ENCODE data around the gene PTPRK.
A peak's percentile ranks its signal among the peaks of the same experiment; 100 is the strongest.

PTPRK gene

DNA sequence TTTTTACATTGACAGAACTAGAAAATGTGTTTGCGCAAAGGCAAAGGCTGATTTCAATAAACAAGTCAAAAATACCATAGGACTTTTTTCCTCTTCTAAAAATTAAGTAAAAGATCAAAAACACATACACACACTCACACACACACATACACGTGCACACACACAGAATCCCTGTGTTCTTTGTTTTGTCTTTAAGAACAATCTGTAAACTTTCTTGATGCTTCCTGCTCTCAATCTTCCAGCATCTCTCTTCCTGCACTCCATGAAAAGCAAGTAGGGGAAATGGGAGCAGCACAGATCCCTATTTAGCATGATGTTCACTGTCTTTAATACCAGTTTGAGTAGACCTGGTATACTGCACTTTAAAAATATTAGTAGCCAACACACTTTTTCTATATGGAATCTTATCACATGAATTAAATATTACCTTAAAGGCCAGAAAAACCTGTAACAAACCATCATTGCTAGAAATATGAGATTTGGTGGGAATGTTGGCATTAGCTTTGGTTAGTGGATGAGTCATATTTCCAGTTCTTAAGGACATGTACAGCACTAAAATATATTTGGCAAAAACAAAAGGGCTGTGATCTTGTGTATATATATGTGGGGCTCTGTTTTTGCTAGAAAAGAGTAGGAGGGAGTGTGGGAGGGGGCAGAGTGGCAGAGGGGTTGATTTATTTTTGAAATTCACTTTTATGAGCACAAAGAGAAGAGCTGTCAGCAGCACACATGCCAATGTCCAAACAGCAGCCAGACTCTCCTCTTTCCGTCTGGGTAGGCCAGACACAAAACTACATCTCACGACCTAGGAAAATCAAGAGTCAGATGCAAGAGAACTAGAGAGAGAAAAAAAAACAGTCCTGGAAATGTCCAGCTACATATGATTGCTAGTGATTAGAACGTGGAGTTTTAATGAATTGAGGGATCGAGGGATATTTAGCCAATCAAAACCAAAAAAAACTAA, 4.6 kb downstream of the PTPRK start:
- Histone ChIP-seq H3K36me3 (ENCODE audit: insufficient read depth, low read length) (no peaks in the 10 kb centered on the region), H3K27me3 (ENCODE audit: insufficient read depth, low read length) (no peaks in the 10 kb centered on the region), H3K9ac (ENCODE audit: low read depth, low read length) (no peak overlapping the region), H3K9me3 (ENCODE audit: insufficient read depth, low read depth, low read length) (no peaks in the 10 kb centered on the region), H3K4me3 (ENCODE audit: low read length) (no peak overlapping the region), H3K4me1 (ENCODE audit: insufficient read depth, low read length) (peaks cover 19% of the 10 kb centered on the region), H3K27ac (ENCODE audit: low read depth, low read length) (no peak overlapping the region)
- 99% methylated on average over 5 of the region's 6 CpGs for WGBS

DNA sequence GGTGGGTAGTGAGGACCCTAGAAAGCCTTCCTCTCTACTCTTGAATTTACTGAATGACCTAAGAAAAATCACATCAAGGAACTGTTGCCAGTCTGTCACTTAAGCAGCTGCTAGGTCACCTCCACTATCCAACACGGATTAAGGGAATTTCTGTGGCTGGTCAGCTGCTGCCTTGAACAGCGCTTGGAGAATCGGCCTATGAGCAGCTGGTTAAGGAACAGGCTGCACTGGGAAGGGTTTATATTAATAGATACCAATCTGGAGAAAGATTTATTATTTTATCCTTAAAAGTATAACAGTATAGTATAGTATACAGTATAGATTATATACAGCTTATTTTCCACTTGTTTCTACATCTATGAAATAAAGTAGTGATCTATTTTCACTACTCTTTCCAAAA, 6.5 kb downstream of the PTPRK start:
- Histone ChIP-seq H3K4me3 (ENCODE audit: low read length) (no peak overlapping the region), H3K9ac (ENCODE audit: low read depth, low read length) (no peak overlapping the region), H3K4me1 (ENCODE audit: insufficient read depth, low read length) (peaks cover 19% of the 10 kb centered on the region), H3K36me3 (ENCODE audit: insufficient read depth, low read length) (no peaks in the 10 kb centered on the region), H3K27ac (ENCODE audit: low read depth, low read length) (no peak overlapping the region), H3K9me3 (ENCODE audit: insufficient read depth, low read depth, low read length) (no peaks in the 10 kb centered on the region), H3K27me3 (ENCODE audit: insufficient read depth, low read length) (no peaks in the 10 kb centered on the region)
- 88% methylated on average over 3 of the region's 3 CpGs for WGBS

DNA sequence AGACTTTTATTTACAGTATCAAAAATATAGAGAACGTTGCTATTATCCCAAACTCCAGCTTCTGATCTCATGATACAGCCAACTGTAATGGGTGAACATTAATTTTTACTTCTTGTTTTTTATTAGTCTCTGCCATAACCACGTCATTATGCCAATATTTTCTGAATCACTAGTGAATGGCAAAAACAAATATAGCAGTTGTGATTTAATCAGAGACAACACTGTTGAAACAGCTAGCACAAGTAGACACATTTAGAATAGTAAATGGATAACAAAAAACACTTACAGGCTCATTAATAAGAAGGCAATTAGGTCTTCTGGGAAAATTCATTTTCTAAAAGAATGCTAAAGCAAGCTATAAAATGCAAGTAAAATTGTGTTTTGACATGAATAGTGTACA, 8.1 kb downstream of the PTPRK start:
- Histone ChIP-seq H3K27ac (ENCODE audit: low read depth, low read length) (no peak overlapping the region), H3K4me1 (ENCODE audit: insufficient read depth, low read length) (peaks cover 19% of the 10 kb centered on the region), H3K27me3 (ENCODE audit: insufficient read depth, low read length) (no peaks in the 10 kb centered on the region), H3K36me3 (ENCODE audit: insufficient read depth, low read length) (no peaks in the 10 kb centered on the region), H3K9me3 (ENCODE audit: insufficient read depth, low read depth, low read length) (no peaks in the 10 kb centered on the region), H3K4me3 (ENCODE audit: low read length) (no peak overlapping the region), H3K9ac (ENCODE audit: low read depth, low read length) (no peak overlapping the region)
- 100% methylated on average over 1 of the region's 2 CpGs for WGBS

DNA sequence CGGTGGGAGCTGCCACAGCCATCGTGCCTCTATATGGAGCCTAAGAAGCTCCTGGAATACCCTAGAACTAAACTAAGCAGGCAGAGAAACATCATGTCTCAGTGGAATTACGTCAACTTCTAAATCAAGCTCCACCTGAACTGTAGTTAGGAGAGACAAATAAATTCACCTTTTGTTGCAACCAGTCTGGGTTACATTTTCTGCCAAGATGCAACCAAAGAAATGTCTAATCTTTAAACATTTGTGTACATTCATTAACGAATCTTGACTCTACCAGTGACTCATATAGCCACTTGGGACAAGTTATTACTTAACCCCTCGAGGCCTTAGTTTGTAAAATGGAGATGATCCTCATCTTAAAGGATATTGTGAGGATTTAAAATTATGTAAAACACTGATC, 8.9 kb downstream of the PTPRK start:
- Histone ChIP-seq H3K27ac (ENCODE audit: low read depth, low read length) (no peak overlapping the region), H3K4me1 (ENCODE audit: insufficient read depth, low read length) (peaks cover 15% of the 10 kb centered on the region), H3K4me3 (ENCODE audit: low read length) (no peak overlapping the region), H3K27me3 (ENCODE audit: insufficient read depth, low read length) (no peaks in the 10 kb centered on the region), H3K36me3 (ENCODE audit: insufficient read depth, low read length) (no peaks in the 10 kb centered on the region), H3K9me3 (ENCODE audit: insufficient read depth, low read depth, low read length) (no peaks in the 10 kb centered on the region), H3K9ac (ENCODE audit: low read depth, low read length) (no peak overlapping the region)
- 89% methylated on average over 5 of the region's 5 CpGs for whole genome bisulfite sequencing

DNA sequence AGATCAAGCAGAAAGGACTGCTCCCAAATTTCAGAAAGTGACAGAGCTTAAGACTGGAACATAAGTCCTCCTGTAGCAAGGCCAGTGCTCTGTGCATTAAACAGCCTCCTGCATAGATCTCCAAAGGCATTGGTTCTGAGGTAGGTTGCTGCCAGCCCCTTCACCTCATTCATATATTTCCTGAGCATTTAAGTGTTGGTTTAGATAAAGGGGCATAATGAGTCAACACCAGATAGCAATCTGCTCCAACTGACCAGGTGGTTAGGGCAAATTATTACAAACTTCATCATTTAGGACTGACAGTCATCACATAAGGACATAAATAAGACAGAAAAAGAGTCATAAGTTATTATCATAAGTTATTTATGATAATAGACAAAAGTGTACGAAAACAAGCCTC, 10.7 kb downstream of the PTPRK start:
- WGBS: no CpG with 5 or more reads among the region's 1 CpG
- H3K9me3 ChIP-seq (ENCODE audit: insufficient read depth, low read depth, low read length): no peaks in the 10 kb centered on the region
- H3K4me3 ChIP-seq (ENCODE audit: low read length): no peak overlapping the region
- H3K27ac ChIP-seq (ENCODE audit: low read depth, low read length): no peak overlapping the region
- no peak overlapping the region for H3K9ac ChIP-seq (ENCODE audit: low read depth, low read length)
- no peaks in the 10 kb centered on the region for H3K27me3 ChIP-seq (ENCODE audit: insufficient read depth, low read length)
- H3K4me1 ChIP-seq (ENCODE audit: insufficient read depth, low read length): peaks cover 23% of the 10 kb centered on the region
- no peaks in the 10 kb centered on the region for H3K36me3 ChIP-seq (ENCODE audit: insufficient read depth, low read length)

DNA sequence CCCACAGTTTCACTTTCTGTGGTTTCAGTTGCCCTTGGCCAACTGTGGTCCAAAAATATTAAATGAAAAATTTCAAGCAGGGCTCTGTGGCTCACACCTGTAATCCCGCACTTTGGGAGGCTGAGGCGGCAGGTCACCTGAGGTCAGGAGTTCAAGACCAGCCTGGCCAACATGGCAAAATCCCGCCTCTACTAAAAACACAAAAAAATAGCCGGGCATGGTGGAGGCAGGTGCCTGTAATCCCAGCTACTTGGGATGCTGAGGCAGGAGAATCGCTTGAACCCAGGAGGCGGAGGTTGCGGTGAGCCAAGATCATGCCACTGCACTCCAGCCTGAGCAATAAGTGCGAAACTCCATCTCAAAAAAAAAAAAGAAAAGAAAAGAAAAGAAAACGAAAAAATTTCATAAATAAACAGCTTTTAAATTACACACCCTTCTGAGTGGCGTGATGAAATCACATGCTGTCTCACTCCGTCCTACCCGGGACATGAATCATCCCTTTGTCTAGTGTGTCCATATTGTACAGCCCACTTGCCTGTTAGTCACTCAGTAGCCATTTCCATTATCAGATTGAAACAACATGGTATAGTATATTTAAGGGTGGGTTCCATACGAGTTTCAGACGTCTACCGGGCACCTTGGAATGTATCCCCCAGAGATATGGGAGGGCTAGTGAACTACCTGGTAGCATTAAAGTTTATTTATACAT, 11.7 kb downstream of the PTPRK start:
- peaks cover 25% of the 10 kb centered on the region for H3K4me1 ChIP-seq (ENCODE audit: insufficient read depth, low read length)
- no peaks in the 10 kb centered on the region for H3K36me3 ChIP-seq (ENCODE audit: insufficient read depth, low read length)
- H3K9ac ChIP-seq (ENCODE audit: low read depth, low read length): no peak overlapping the region
- H3K27me3 ChIP-seq (ENCODE audit: insufficient read depth, low read length): no peaks in the 10 kb centered on the region
- no peaks in the 10 kb centered on the region for H3K9me3 ChIP-seq (ENCODE audit: insufficient read depth, low read depth, low read length)
- no peak overlapping the region for H3K27ac ChIP-seq (ENCODE audit: low read depth, low read length)
- no peak overlapping the region for H3K4me3 ChIP-seq (ENCODE audit: low read length)
- WGBS: 93% methylated on average over 12 of the region's 15 CpGs

DNA sequence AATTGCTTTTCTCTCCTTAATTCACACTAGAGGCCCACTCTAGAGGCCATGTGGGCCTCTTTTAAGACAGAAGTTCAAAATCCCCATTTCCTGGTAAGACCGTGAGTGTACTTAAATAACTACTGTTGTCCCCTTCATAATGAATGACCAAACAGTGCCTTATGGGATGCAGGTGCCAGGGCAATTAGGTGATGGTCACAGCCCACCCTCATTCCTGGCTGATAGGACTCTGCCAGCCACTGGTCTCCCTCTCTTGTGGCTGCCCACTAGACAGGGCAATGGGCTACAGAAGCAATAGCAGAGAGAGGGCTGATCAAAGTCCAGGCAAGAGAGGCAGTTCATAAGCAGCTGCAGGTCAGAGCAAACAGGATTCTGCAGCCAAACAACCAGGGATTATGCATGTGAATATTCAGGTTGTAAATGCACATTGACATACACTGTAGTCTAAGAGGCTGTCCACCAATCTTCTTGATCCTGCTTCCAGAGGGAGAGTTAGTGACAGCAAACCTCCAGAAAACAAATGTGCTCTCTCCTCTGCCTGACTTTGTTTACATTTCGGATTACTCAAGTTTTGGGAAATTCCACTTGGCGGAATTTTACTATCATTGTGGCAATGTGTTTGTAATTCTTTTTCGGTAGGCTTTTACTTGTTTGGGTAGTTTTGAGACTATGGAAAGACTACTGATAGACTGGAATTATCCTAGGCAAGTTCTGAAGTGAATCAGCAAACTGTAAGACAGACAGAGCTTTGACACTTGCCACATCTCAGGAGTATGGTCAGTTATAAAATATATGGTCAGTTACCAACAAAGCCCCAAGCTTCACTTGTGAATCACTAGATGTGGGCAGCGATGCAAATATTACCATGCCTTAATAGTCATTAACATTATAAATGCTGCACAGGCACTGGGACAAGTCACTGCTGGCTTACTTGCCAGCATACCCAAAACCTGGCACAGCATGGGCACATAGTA, 12.8 kb downstream of the PTPRK start:
- 86% methylated on average over 5 of the region's 5 CpGs for WGBS
- Histone ChIP-seq H3K9ac (ENCODE audit: low read depth, low read length) (no peak overlapping the region), H3K4me3 (ENCODE audit: low read length) (no peak overlapping the region), H3K27me3 (ENCODE audit: insufficient read depth, low read length) (no peaks in the 10 kb centered on the region), H3K27ac (ENCODE audit: low read depth, low read length) (peak overlapping the region; percentile 3; the same call in 1 of the 2 replicates), H3K9me3 (ENCODE audit: insufficient read depth, low read depth, low read length) (no peaks in the 10 kb centered on the region), H3K4me1 (ENCODE audit: insufficient read depth, low read length) (peaks cover 25% of the 10 kb centered on the region), H3K36me3 (ENCODE audit: insufficient read depth, low read length) (no peaks in the 10 kb centered on the region)

DNA sequence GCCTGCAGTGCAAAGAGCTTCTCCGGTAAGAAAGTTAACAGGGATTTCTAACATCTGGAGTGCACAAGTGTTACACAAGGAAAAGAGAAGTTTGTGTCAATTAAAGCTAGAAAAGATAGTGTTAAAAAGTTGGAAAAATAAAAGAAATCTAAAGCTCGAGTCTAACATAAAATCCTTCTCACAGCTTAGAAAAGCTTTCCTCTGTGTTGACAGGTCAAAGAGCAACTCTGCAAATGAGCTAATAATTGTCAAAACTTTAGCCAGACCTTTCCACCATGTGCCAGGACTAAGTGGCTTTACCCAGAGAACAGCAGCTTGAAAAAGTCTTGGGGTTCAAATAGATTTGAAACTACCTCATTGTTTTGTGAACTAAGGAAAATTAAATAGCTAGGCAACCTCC, 14.8 kb downstream of the PTPRK start:
- Histone ChIP-seq H3K36me3 (ENCODE audit: insufficient read depth, low read length) (no peaks in the 10 kb centered on the region), H3K9ac (ENCODE audit: low read depth, low read length) (no peak overlapping the region), H3K9me3 (ENCODE audit: insufficient read depth, low read depth, low read length) (no peaks in the 10 kb centered on the region), H3K27ac (ENCODE audit: low read depth, low read length) (no peak overlapping the region), H3K27me3 (ENCODE audit: insufficient read depth, low read length) (no peaks in the 10 kb centered on the region), H3K4me3 (ENCODE audit: low read length) (no peak overlapping the region), H3K4me1 (ENCODE audit: insufficient read depth, low read length) (peaks cover 25% of the 10 kb centered on the region)
- 92% methylated on average over 2 of the region's 2 CpGs for WGBS

DNA sequence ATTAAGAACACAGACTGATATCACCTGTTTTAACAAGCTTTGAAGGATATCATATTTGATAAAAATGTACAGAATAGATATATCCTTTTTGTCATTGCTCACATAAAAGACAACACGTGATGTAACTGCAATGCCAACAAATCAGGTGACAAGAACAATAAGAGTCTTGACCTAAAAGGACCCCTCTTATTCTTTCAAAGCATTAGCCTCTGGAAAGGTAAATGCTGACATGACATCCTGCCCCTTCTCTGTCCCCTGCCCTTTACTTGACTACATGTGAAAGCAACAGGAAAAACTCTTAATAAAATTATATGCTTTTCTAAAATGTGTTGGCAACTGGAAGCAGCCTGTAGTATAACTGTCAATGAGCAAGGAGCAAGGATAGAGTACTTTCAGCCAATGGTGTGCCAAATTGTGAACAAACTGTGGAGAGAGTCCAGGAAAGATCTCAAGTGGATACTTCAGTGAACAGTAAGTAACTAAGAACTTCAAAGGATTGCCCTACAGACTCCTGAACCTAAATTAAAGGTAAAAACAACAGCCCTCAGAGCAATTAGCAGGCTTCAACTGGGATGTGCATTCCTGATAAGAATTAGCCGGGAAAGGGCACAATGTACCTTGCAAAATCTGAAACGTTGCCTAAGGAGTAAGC, 16.3 kb downstream of the PTPRK start:
- H3K36me3 ChIP-seq (ENCODE audit: insufficient read depth, low read length): no peaks in the 10 kb centered on the region
- no peak overlapping the region for H3K27ac ChIP-seq (ENCODE audit: low read depth, low read length)
- 88% methylated on average over 3 of the region's 3 CpGs for WGBS
- no peak overlapping the region for H3K4me3 ChIP-seq (ENCODE audit: low read length)
- peaks cover 37% of the 10 kb centered on the region for H3K4me1 ChIP-seq (ENCODE audit: insufficient read depth, low read length)
- no peaks in the 10 kb centered on the region for H3K9me3 ChIP-seq (ENCODE audit: insufficient read depth, low read depth, low read length)
- H3K9ac ChIP-seq (ENCODE audit: low read depth, low read length): no peak overlapping the region
- H3K27me3 ChIP-seq (ENCODE audit: insufficient read depth, low read length): no peaks in the 10 kb centered on the region

DNA sequence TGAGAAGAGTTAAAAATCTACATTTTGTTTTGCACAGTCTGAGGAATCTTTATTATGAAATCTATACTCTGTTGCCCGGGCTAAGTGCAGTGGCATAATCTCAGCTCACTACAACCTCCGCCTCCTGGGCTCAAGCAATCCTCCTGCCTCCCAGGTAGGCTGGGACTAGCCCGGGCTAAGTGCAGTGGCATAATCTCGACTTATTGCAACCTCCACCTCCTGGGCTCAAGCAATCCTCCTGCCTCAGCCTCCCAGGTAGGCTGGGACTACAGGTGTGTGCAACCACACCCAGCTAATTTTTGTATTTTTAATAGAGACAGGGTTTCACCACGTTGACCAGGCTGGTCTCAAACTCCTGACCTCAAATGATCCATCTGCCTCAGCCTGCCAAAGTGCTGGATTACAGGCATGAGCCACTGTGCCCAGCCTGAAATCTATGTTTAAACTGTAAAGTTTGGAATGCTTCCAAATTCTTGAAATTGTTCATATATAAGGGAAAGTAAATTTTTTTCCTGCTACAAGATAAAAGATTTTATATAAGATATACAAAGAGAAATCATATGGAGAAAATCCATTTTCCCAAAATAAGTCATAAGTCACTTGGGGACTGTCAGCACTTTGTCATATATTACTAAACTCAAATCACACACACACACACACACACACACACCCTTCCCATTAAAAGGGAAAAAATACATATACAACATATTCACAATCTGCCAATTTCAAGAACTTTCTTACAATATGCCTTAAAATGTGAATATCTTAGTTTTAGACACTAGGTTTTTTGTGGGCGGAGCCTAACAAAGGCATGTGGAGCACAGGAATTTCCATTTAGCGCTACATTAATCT, 19.4 kb downstream of the PTPRK start:
- H3K9ac ChIP-seq (ENCODE audit: low read depth, low read length): no peak overlapping the region
- peaks cover 44% of the 10 kb centered on the region for H3K4me1 ChIP-seq (ENCODE audit: insufficient read depth, low read length)
- no peaks in the 10 kb centered on the region for H3K27me3 ChIP-seq (ENCODE audit: insufficient read depth, low read length)
- H3K36me3 ChIP-seq (ENCODE audit: insufficient read depth, low read length): no peaks in the 10 kb centered on the region
- no peak overlapping the region for H3K4me3 ChIP-seq (ENCODE audit: low read length)
- WGBS: 95% methylated on average over 5 of the region's 7 CpGs
- no peaks in the 10 kb centered on the region for H3K9me3 ChIP-seq (ENCODE audit: insufficient read depth, low read depth, low read length)
- H3K27ac ChIP-seq (ENCODE audit: low read depth, low read length): no peak overlapping the region

Data from HUES64 (cell line).